Chondrocyte (in vitro differentiated cells): ENCODE data around the gene GABRB3. TPM values are rescaled to one million over a fixed set of nuclear protein-coding genes. Genes with fewer than 3 reads are reported as not detected.

Source experiments
- DNase-seq: peaks from one replicate; pipeline ENCODE4 v3.0.0; 2021; ENCODE audit warnings: mixed read lengths, low spot score
- H3K27ac Mint-ChIP-seq: one replicate; pipeline ENCODE4 v1.8.0; 2021; ENCODE audit warnings: mild to moderate bottlenecking, moderate library complexity, mixed read lengths; ENCODE audit not compliant: unreplicated experiment
- H3K27me3 Mint-ChIP-seq: 2 replicates; pipeline ENCODE4 v1.8.0; 2021; ENCODE audit warnings: low read depth, mixed read lengths
- H3K36me3 Mint-ChIP-seq: 2 replicates; pipeline ENCODE4 v1.8.0; 2021; ENCODE audit warnings: low read depth, mixed read lengths
- H3K4me1 Mint-ChIP-seq: 2 replicates; pipeline ENCODE4 v1.8.0; 2021; ENCODE audit warnings: low read depth, mild to moderate bottlenecking, mixed read lengths
- H3K4me3 Mint-ChIP-seq: one replicate; pipeline ENCODE4 v1.8.0; 2021; ENCODE audit warnings: mild to moderate bottlenecking, moderate library complexity, mixed read lengths; ENCODE audit not compliant: unreplicated experiment
- H3K9me3 Mint-ChIP-seq: 2 replicates; pipeline ENCODE4 v1.8.0; 2021; ENCODE audit warnings: low read depth, mixed read lengths
- CTCF ChIP-seq: fragments of 200-600 bp; sonication (generic); IDR thresholded peaks from 2 replicates; pipeline ENCODE4 v1.5.0; 2021; ENCODE audit warnings: antibody characterized with exemption, mild to moderate bottlenecking, moderate library complexity
- total RNA-seq: library from RNA; stranded (reverse); gene quantifications from 3 replicates; pipeline ENCODE4 v1.2.1, GENCODE V29; 2021

GABRB3 gene
- total RNA-seq, 1 donor from 2014 or later, result 1.6 TPM

DNA sequence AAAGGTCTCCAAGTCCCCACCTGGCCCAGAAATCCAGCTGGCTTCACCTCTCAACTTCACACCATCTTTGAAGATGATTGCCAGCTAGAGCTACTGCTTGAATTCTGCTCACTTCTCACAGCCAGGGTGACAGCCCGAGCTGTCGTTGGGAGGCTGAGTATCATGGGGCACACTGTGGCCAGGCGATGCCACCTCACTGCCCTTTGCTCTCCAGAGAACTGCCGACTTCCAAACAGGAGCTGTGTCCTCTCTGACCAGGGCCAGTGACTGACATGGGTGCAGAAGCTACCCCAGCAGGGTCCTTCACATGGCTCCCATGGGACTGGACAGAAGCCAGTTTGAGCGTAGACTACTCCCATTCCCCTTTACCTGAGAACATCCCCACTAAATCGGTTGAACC, 254.0 kb downstream of the GABRB3 start:
- no peaks in the 10 kb centered on the region for H3K4me1 Mint-ChIP-seq
- H3K9me3 Mint-ChIP-seq, result peaks cover 22% of the 10 kb centered on the region
- H3K27ac Mint-ChIP-seq, result no peak overlapping the region
- no peaks in the 10 kb centered on the region for H3K36me3 Mint-ChIP-seq
- H3K27me3 Mint-ChIP-seq, result no peaks in the 10 kb centered on the region
- TF ChIP-seq CTCF, result no peak
- DNase-seq, result no peak
- H3K4me3 Mint-ChIP-seq, result no peak overlapping the region

DNA sequence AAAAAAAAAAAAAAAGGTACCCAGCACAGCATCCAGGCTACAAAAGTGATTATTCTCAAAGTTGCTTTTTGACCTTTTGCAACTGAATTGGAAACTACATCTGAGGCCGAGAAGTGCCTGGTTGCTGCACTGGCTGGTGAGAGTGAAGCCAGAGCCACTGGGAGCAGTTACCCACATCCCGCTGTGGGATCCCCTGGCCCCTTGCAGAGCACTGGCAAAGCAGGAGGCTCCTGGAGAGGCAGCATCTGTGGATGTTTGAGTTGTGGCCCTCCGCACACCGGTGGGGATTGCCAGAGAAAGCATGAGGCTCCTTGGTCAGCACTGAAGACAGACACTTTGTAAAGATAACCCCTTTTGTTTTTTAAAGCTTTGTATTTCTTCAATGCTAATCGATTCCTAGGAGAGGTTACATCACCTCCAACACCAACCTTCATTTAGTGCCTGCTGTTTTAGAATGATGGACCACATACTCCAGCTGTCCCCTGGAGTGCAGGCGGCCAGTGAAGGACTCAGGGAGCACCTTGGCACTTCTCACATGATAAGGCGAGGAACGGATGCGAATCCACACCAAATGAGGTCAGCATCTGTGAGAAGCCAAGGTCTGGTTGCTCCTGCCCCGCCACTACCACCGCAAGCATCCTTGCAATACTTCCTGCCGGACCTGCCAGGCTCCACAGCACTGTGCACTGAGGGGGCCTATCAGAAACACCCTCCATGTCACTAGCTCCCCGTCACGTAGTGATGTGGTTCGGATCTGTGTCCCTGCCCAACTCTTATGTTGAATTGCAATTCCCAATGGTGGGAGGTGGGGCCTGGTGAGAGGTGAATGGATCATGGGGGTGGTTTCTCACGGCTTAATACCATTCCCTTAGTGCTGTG, 256.5 kb downstream of the GABRB3 start:
- no peak for TF ChIP-seq CTCF
- DNase-seq, result no peak

GRCh38 chr15:26504009-26504408, 268.9 kb downstream of the GABRB3 start:
- no peaks in the 10 kb centered on the region for H3K36me3 Mint-ChIP-seq
- no peak for TF ChIP-seq CTCF
- H3K4me3 Mint-ChIP-seq, result no peak overlapping the region
- no peaks in the 10 kb centered on the region for H3K4me1 Mint-ChIP-seq
- DNase-seq, result no peak
- no peak overlapping the region for H3K27ac Mint-ChIP-seq
- peaks cover 8% of the 10 kb centered on the region for H3K9me3 Mint-ChIP-seq
- H3K27me3 Mint-ChIP-seq, result no peaks in the 10 kb centered on the region

More for the DNA sequence above, 256.5 kb downstream of the GABRB3 start:
- Mint-ChIP-seq H3K36me3 (no peaks in the 10 kb centered on the region), H3K4me1 (no peaks in the 10 kb centered on the region), H3K27ac (no peak overlapping the region), H3K4me3 (no peak overlapping the region), H3K9me3 (peaks cover 33% of the 10 kb centered on the region), H3K27me3 (no peaks in the 10 kb centered on the region)

Other genes with a start within 250 kb of the GABRB3 start
- gene GABRA5, start 94.0 kb upstream of the GABRB3 start, total RNA-seq, result 0.30 to 0.46 TPM in 2 of 3 replicates, not detected in the other
- gene GABRG3, start 198.1 kb upstream of the GABRB3 start, total RNA-seq, result not detected in 3 replicates